Measurements from ENCODE around the gene ZSWIM6.

ZSWIM6 gene

DNA sequence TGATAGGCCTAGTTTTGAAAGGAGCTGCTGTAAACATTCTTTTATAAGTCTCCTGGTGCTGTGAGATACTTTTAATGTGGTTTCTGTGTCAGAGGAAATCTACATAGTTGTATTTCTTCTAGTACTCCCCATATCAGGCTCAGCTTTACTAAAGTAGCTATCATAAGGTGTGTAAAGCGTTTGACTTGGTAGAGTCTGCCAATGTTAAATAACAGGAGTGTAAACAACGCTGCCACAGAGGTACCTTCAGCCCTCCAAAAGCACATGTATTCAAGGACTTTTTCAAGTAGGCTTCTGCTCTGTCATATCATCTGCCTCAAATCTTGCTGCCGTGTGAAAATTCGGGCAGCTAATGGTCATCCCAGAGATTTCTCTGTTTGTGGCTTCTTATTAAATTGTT lies 142.7 kb downstream of the ZSWIM6 start:
- H3K36me3 Mint-ChIP-seq: peaks cover 25% of the 10 kb centered on the region
- no peak overlapping the region for H3K4me3 Mint-ChIP-seq
- no peaks in the 10 kb centered on the region for H3K9me3 Mint-ChIP-seq
- H3K27me3 Mint-ChIP-seq: no peaks in the 10 kb centered on the region
- peaks cover 42% of the 10 kb centered on the region for H3K4me1 Mint-ChIP-seq
- no peak overlapping the region for H3K27ac Mint-ChIP-seq

- H3K4me3 Mint-ChIP-seq: no peak overlapping the region
- H3K36me3 Mint-ChIP-seq: peaks cover 24% of the 10 kb centered on the region
Measured at GRCh38 chr5:61477788-61478187, 145.7 kb downstream of the ZSWIM6 start.

DNA sequence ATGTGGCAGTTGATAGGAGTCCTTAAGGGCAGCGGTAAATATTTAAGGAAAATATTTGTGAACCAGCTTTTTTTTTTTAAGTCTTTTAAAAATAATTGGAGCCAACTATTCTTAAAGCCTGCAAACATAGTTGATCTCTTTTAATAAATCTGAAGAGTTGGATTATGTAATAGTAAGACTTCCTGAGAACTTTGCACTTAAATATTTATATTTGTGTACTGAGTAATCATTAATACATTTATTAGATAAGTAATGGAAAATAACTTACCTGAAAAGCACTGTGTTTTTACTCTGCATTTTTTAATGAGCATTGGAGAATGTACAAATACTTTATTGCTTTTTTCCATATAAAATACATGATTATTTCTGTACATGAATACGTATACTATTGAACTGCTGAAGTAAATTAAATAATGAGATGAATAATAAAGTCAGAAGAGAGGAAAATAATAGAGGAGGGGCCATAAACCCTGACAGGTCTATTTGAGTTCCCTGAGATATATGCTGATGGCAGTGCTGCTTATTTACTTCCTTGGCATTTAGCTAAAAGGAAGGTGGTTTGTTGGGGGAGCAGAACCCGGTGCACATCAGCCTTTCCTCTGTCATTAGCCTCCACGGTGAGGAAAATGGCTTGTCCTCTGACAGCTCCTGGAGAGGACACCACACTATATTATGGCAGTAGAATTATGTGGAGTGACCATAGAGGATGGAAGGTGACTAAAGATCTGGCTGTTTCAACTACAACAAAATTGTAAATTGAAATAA lies 148.0 kb downstream of the ZSWIM6 start:
- no peaks in the 10 kb centered on the region for H3K9me3 Mint-ChIP-seq
- H3K27me3 Mint-ChIP-seq: no peaks in the 10 kb centered on the region
- no peak overlapping the region for H3K4me3 Mint-ChIP-seq
- H3K4me1 Mint-ChIP-seq: peaks cover 7% of the 10 kb centered on the region
- peaks cover 28% of the 10 kb centered on the region for H3K36me3 Mint-ChIP-seq
- no peak overlapping the region for H3K27ac Mint-ChIP-seq

More at GRCh38 chr5:61477788-61478187, 145.7 kb downstream of the ZSWIM6 start:
- Mint-ChIP-seq H3K27me3 (no peaks in the 10 kb centered on the region), H3K9me3 (no peaks in the 10 kb centered on the region), H3K27ac (no peak overlapping the region), H3K4me1 (peaks cover 21% of the 10 kb centered on the region)

DNA sequence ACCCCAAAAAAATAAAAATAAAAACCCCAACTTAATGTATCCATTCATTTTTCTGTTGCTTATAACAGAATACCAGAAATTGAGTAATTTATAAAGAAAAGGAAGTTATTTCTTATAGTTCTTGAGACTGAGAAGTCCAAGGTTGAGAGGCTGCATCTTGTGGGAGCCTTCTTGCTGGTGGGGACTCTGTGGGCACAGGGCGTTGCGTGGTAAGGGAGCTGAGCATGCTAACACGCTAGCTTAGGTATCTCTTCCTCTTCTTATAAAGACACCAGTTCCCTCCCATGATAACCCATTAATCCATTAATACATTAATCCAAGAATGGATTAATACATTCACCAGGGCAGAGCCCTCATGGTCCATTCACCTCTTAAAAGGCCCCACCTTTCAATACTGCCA lies 150.9 kb downstream of the ZSWIM6 start:
- peaks cover 27% of the 10 kb centered on the region for H3K36me3 Mint-ChIP-seq
- H3K4me3 Mint-ChIP-seq: no peak overlapping the region
- peaks cover 9% of the 10 kb centered on the region for H3K4me1 Mint-ChIP-seq
- H3K27me3 Mint-ChIP-seq: no peaks in the 10 kb centered on the region
- H3K9me3 Mint-ChIP-seq: peaks cover 9% of the 10 kb centered on the region
- no peak overlapping the region for H3K27ac Mint-ChIP-seq

DNA sequence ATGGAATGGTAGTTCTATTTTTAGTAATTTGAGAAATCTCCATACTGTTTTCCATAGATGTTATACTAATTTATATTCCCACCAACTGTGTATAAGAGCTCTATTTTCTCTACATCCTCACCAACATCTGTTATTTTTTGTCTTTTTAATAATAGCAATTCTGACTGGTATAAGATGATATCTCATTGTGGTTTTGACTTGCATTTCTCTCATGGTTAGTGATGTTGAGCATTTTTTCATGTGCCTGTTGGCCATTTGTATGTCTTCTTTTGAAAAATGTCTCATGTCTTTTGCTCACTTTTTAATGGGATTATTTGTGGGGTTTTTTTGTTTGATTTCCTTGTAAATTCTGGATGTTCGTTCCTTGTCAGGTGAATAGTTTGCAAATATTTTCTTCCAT lies 154.4 kb downstream of the ZSWIM6 start:
- Mint-ChIP-seq H3K9me3 (peaks cover 9% of the 10 kb centered on the region), H3K27ac (no peak overlapping the region), H3K4me3 (no peak overlapping the region), H3K36me3 (peaks cover 28% of the 10 kb centered on the region), H3K4me1 (peaks cover 17% of the 10 kb centered on the region), H3K27me3 (no peaks in the 10 kb centered on the region)

GRCh38 chr5:61489574-61489973 lies 157.5 kb downstream of the ZSWIM6 start:
- H3K27me3 Mint-ChIP-seq: no peaks in the 10 kb centered on the region
- peaks cover 9% of the 10 kb centered on the region for H3K9me3 Mint-ChIP-seq
- H3K4me1 Mint-ChIP-seq: peaks cover 17% of the 10 kb centered on the region
- peaks cover 28% of the 10 kb centered on the region for H3K36me3 Mint-ChIP-seq
- H3K4me3 Mint-ChIP-seq: no peak overlapping the region
- H3K27ac Mint-ChIP-seq: no peak overlapping the region

DNA sequence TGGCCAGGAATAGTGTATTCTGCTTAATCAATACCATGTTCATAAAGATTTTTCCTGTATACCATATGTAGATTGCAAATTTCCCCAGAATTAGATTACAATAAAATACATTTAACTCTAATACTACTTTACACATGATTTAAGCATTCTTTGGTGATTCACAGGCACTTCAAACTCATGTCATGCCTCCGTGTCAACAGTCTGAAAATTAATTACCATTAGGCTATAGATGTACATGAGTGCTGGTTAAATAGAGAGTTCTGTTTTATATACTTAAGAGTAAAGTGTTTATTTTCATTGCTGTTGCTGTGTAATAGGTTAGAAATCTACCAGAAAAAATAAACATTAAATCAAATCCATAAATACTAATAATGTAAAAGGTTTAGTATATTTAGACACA lies 159.8 kb downstream of the ZSWIM6 start:
- peaks cover 7% of the 10 kb centered on the region for H3K4me1 Mint-ChIP-seq
- no peaks in the 10 kb centered on the region for H3K27me3 Mint-ChIP-seq
- H3K4me3 Mint-ChIP-seq: no peak overlapping the region
- peaks cover 21% of the 10 kb centered on the region for H3K36me3 Mint-ChIP-seq
- H3K9me3 Mint-ChIP-seq: peaks cover 2% of the 10 kb centered on the region
- no peak overlapping the region for H3K27ac Mint-ChIP-seq

- H3K36me3 Mint-ChIP-seq: peaks cover 13% of the 10 kb centered on the region
- H3K27ac Mint-ChIP-seq: no peak overlapping the region
- H3K27me3 Mint-ChIP-seq: no peaks in the 10 kb centered on the region
- no peaks in the 10 kb centered on the region for H3K9me3 Mint-ChIP-seq
- peaks cover 2% of the 10 kb centered on the region for H3K4me1 Mint-ChIP-seq
- H3K4me3 Mint-ChIP-seq: no peak overlapping the region
Measured at GRCh38 chr5:61493973-61494372, 161.9 kb downstream of the ZSWIM6 start.

GRCh38 chr5:61496446-61496845 lies 164.4 kb downstream of the ZSWIM6 start:
- no peaks in the 10 kb centered on the region for H3K27me3 Mint-ChIP-seq
- no peaks in the 10 kb centered on the region for H3K4me1 Mint-ChIP-seq
- peaks cover 17% of the 10 kb centered on the region for H3K36me3 Mint-ChIP-seq
- no peaks in the 10 kb centered on the region for H3K9me3 Mint-ChIP-seq
- no peak overlapping the region for H3K4me3 Mint-ChIP-seq
- H3K27ac Mint-ChIP-seq: no peak overlapping the region

DNA sequence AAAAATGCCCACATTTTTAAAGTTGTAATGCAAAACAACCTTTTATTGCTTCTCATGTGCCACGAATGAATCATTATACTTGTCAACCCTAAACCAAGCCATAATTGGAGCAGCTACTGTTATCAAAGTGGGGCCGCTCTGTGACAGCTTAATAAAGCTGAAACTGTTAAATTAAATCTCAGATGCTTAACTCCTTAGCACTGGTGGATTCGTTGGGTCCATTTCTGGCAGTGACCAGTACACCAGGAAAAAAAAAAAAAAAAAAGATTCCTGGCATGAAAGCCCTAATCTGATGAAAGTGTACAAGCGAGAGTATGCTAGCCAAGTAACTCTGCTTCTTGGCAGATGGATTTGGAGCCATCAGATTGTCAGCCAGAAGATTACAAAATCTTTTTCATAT lies 164.8 kb downstream of the ZSWIM6 start:
- Mint-ChIP-seq H3K36me3 (peaks cover 17% of the 10 kb centered on the region), H3K27me3 (no peaks in the 10 kb centered on the region), H3K4me1 (no peaks in the 10 kb centered on the region), H3K9me3 (no peaks in the 10 kb centered on the region), H3K4me3 (no peak overlapping the region), H3K27ac (no peak overlapping the region)

DNA sequence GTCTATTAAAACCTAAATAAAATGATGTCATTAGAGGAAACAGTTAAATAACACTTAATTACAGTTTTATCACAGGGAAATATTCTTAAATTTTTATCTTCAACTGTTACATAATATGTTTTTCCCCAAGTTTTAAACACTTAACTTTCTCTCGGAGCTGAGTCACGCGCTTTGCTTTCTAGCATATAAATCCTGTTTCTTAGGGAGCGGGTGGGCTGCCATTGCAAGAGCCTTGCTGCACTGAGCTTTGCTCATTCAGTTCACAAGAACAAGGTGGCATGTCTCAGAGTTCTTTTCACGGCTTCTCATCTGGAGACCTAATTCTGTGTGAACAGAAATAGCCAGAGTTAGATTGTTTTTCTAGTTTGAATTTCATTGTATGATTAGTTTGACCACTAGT lies 166.1 kb downstream of the ZSWIM6 start:
- Mint-ChIP-seq H3K36me3 (peaks cover 17% of the 10 kb centered on the region), H3K9me3 (no peaks in the 10 kb centered on the region), H3K4me3 (no peak overlapping the region), H3K27ac (no peak overlapping the region), H3K4me1 (no peaks in the 10 kb centered on the region), H3K27me3 (no peaks in the 10 kb centered on the region)

GRCh38 chr5:61501971-61502370 lies 169.9 kb downstream of the ZSWIM6 start:
- Mint-ChIP-seq H3K4me3 (no peak overlapping the region), H3K9me3 (no peaks in the 10 kb centered on the region), H3K36me3 (peaks cover 9% of the 10 kb centered on the region), H3K27ac (no peak overlapping the region), H3K4me1 (no peaks in the 10 kb centered on the region), H3K27me3 (no peaks in the 10 kb centered on the region)

DNA sequence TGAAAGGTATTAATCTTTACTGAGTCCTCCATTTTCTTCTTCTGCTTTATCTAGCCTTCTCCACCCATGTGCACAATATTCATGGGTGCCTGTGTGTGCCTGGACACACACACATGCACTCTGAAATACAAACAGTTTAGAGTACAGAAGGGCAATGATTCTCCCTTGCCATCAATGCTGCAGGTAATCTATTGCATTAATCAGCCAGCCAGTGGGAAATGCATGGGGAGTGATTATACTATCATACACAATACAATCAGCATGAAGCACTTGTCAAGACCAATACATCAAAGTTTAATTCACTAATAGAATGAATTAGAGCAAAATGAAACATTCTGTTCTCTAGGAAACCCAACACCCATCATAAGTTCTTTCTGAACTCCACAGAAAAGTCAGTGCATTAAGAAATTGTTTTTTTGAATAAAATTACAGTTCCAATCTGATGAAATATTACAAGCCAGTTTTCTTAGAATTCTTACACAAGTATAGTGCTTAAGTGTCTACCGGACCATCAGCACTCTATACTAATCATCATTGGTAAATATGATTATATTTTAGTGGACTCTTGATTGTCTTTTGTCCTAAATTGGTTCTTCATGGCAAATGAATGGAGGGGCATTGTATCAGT lies 172.2 kb downstream of the ZSWIM6 start:
- Mint-ChIP-seq H3K4me1 (no peaks in the 10 kb centered on the region), H3K36me3 (peaks cover 17% of the 10 kb centered on the region), H3K27me3 (no peaks in the 10 kb centered on the region), H3K4me3 (no peak overlapping the region), H3K27ac (no peak overlapping the region), H3K9me3 (no peaks in the 10 kb centered on the region)

GRCh38 chr5:61505281-61505680 lies 173.2 kb downstream of the ZSWIM6 start:
- peaks cover 20% of the 10 kb centered on the region for H3K36me3 Mint-ChIP-seq
- no peaks in the 10 kb centered on the region for H3K4me1 Mint-ChIP-seq
- no peaks in the 10 kb centered on the region for H3K27me3 Mint-ChIP-seq
- H3K9me3 Mint-ChIP-seq: no peaks in the 10 kb centered on the region
- no peak overlapping the region for H3K4me3 Mint-ChIP-seq
- H3K27ac Mint-ChIP-seq: no peak overlapping the region

GRCh38 chr5:61507232-61507631 lies 175.2 kb downstream of the ZSWIM6 start:
- Mint-ChIP-seq H3K4me1 (no peaks in the 10 kb centered on the region), H3K27ac (no peak overlapping the region), H3K36me3 (peaks cover 30% of the 10 kb centered on the region), H3K4me3 (no peak overlapping the region), H3K27me3 (no peaks in the 10 kb centered on the region), H3K9me3 (no peaks in the 10 kb centered on the region)

DNA sequence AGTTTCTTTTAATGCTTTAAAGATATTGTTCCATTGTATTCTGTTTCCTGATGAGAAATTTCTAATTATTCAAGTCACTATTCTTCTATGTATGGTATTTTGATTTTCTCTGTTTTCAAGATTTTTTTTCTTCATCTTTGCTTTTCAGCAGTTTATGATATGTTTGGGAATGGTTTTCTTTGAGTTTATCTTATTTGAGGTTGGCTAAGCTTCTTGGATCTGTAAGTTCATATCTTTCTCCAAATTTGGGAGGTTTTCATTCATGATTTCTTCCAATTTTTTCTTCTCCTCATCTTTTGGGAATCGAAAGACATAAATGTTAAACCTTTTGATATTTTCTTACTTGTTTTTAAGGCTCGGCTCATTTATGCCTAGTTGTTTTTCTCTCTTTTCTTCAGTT lies 184.9 kb downstream of the ZSWIM6 start:
- peaks cover 21% of the 10 kb centered on the region for H3K9me3 Mint-ChIP-seq
- no peaks in the 10 kb centered on the region for H3K27me3 Mint-ChIP-seq
- peaks cover 30% of the 10 kb centered on the region for H3K36me3 Mint-ChIP-seq
- H3K4me3 Mint-ChIP-seq: no peak overlapping the region
- H3K27ac Mint-ChIP-seq: no peak overlapping the region
- peaks cover 10% of the 10 kb centered on the region for H3K4me1 Mint-ChIP-seq

Data from activated naive CD4-positive, alpha-beta T cell treated with anti-CD3 and anti-CD28 coated beads, Interleukin-2, amount 50 U/mL, for 24 hours (primary cell).